Activated CD4-positive, alpha-beta T cell treated with anti-CD3 and anti-CD28 coated beads, Interleukin-2, amount 50 U/mL, for 48 hours (primary cell): Measurements from ENCODE around the gene ZNF740.

Experiments
- DNase-seq, 2 experiments: peaks; one replicate each; pipeline ENCODE4 v3.0.0-alpha.2; 2020

Gene ZNF740

DNA sequence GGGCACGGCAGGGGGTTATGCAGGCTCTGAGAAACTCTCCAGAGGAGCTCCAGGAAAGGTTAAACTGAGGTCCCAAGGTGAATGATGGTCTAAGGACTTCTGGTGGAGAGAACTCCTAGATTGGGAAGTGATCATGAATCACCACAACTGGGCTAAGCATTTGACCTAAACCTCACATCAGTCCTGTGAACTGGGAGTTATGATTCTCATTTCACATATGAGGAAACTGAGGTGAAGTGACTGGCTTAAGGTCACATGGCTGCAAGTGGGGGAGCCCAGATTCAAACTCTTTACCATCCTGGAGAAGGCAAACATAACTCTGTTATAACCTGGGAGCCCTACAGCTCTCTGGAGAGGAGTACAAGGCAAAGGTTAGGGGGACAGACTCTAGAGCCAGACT lies 47.3 kb downstream of the ZNF740 start:
- no peak for DNase-seq

DNA sequence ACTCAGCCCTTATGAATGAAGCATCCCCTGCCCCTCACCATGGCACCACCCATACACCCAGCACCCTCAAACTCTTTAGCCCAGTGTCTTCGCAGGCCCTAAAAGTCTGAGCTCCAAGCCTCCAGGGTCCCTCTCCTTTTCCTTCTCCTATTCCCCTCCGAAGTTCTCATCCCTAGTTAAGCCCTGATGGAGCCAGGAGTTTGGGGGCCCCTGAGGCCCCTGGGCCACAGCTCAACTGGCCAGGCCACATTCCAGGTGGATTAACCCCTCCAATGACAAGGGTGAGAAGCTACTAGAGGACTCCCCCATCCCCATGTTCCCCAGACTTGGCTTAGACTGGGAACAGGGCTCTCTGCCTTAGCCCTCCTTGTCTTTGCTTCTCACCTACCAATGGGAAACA lies 48.9 kb downstream of the ZNF740 start:
- DNase-seq = no peak

DNA sequence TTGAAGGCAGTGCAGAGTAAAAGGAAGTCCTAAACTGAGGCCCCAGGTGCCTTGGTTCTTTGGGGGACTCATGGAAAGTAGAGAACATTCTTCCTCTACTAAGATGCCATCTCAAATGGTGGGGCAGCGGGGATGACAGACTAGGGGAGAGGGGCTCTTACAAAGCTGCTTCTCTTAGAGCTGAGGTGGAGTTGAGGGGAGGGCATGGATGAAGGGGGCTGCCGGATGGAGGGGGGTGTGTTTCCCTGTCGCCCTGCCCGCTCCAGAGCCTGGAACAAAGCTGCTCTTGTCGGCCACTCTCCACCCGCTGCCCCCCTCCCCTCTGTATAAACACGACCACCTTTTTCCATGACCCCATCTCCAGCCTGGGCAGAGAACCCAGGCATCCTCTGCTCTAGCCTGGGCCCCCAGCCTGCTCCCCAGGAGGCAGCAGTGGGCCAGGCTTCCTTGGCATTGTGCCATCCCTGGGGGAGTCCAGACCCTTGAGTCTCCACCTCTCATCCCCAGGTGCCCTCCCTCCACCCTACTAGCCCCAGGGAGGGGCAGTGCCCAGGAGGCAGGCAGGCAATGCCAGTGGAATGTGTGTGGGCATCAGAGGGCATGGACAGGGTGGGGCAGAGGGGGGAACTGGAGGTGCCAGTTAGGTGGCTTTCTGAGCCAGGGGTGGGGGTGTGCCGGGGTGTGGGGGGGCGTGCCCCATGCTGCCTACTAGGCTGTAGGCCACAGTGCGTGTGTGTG lies 49.8 kb downstream of the ZNF740 start:
- no peak for DNase-seq

DNA sequence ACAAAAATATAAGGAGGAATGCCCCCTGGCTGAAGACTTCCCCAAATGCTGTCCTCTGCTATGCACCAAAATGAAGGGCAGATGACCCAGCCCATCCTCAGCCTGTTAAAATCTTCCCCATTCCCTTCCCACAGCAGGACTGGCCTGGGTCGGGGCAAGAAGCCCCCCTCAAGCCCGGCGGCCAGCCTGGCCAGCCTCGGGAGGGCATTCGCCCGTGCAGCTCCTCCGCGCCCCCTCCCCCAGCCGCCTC lies 51.1 kb downstream of the ZNF740 start:
- DNase-seq = no peak

DNA sequence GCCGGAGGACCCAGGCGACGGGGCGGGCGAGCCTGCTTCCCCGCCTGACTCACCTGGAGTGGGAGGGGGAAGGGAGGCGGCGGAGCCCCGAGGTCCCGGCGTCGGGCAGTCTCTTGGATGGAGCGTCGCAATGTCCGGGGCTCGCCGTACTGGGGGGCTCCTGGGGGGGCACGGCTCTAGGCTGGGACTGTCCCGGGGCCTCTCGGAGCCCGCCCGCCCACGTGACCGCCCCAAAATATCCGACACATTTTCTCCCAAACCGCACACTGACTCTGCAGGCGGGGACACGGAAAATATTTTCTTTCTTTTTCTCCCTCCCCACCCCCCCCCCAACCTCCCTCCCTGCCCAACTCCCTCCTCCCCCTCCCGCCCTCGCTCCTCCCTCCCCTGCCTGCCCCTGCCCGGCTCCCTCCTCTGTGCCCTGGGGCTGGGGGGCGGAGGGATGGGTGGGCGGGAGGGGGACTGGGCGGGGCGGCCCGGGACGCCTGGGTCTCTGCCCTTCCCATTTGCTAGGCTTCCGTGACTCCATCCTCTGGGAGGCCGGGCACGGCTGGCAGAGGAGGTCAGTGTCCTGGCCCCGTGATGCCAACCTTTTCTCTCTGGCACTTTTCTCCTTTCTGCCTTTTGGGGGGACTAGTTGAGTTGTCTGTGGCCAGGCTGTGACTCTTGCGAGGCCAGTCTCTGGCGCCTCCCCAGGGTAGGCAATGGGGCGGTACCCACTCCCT lies 51.6 kb downstream of the ZNF740 start, which contains the start of gene RARG:
Gene RARG (minus strand): TSS at position 289 of the 725 bp plus-strand sequence. CDS start 4,664 bp downstream, outside the sequence.
- DNase-seq = peak; percentile 80 to 81

DNA sequence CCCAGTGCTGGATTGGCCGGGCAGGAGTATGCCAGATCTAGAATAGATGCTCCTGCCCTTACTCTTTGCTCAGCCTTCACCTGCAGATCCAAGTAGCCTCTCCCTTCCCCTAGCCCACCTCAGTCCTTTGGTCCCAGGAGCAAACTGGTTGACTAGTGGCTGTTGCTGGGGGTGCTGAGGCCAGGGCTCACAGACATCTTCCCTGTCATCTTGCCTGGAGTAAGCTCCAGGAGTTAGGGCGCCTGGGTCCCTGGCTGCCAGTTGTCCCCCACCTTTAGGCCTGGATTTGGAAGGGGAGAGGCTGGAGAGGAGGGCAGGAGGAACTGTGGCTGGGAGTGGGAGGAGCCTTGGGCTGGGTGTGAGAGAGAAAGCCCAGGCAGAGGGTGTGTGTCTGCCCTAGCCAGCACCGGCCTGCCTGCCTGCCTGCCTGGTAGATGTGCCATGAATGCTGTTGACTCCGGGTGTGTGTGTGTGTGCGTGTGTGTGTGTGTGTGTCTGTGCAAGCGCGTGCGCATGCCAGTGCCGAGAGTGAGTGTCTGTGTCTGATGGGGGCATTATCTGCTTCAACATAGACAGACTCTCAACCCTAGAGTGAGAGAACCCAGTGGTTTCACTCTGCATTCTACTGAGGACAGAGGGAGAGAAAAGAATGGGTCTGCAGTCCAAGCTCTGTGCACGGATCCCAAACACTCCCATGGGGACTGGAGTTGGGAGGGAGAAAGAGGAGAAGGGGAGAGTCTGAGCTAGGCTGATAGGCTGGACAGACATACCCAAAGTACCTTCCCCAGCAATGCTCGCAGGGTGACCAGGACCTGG lies 52.3 kb downstream of the ZNF740 start:
- DNase-seq = peak; percentile 48 to 63

DNA sequence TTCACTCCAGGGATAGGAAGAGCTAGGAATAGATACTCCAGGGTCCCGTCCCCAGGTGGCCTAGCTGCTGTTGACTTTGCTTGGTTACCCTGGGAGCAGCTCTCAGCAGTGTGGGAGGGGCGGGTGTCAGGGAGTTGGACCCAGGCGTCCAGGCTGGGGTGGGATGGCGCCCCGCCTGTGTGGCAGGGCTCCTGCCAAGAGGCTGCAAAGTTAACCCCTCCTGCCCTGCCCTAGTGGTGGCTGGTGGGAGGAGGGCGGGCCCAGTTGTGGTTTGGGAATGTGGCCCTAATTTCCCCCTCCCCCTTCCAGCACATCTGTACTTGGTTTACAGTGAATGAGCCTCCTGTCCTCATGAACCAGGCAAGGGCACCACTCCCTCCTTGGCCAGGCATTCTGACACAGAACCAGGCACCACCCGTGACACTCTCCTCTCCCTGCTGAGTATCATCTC lies 53.2 kb downstream of the ZNF740 start:
- no peak for DNase-seq

DNA sequence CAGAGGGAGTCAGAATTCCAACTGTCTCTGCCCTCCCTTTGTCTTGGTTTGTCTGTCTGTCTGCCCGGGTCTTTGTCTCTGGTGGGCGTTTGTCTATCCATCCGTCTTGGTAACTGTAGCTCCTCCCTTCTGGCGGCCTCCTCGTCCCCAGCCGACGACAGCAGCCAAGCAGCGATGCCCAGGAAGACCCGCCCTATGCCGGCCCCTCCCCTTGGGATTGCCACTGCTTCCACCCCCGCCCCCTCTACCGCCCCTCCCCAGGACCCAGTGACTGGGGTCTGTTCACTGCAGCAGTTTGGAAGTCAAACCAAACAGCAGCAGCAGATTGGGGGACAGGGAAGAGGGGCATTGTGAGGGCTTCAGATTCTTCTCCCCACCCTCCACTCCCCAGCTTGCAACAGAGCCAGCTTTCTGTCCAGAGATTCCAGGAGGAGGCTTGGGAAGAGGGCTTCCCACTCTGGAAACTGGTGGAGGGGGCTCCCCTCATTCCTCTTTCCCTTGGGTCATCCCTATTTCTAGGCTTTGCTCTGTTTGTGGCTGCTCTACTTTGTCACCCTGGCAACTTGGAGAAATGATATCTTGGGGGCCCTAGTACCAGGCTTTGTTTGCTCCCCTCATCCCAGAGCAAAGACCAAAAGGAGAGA lies 53.9 kb downstream of the ZNF740 start:
- no peak for DNase-seq

DNA sequence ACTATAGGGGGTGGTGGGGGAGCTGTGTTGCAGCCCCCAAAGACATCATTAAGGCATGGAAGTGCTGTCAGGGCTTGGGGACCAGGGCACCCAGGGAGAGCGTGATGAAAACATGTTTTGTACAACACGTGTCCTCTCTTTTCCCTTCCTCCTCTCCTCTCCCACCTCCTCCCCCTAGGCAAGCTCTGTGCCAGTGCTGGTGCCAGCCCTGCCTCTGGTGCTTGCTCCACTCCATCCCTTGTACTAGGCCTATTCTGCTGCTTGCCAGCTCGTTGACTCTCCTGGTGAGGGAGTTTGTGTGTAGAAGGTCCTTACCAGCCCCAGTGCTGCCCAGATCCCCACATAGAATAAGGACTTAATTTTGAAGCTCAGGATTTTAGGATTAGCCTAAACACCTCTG lies 54.6 kb downstream of the ZNF740 start:
- DNase-seq = no peak

DNA sequence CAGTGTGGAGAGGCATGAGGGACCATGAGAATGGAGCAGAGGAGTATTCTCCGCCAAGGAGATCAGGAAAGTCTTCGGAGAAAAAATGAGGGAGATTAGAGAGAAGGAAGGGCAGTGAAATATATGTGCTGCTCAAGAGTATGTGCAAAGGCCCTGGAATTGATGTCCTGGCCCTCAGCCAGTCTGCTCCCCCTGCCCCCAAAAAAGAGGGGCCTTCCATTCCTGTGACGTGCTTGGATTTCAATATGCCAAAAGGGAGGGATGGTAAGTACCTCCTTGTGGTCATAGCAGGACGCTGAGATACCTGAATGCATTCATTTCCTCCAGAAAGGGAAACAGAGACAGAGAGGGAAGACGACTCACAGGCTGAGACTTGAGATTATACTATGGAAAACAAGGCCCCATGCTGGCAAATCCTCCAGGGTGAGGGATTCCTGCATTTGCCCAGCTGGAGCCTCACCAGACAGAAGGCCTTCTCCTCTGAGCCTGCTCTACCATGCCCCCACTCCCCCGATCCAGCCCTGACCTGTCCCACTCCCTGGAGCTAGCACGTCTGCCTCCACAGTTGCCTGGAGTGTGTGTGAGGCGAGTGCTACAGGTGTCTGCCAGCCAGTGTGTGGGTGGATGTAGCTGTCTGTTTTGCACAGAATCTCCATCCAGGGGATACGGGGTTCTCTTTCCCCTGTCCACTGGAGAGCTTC lies 55.4 kb downstream of the ZNF740 start:
- DNase-seq = peak in 1 of 2 experiments; percentile 55

DNA sequence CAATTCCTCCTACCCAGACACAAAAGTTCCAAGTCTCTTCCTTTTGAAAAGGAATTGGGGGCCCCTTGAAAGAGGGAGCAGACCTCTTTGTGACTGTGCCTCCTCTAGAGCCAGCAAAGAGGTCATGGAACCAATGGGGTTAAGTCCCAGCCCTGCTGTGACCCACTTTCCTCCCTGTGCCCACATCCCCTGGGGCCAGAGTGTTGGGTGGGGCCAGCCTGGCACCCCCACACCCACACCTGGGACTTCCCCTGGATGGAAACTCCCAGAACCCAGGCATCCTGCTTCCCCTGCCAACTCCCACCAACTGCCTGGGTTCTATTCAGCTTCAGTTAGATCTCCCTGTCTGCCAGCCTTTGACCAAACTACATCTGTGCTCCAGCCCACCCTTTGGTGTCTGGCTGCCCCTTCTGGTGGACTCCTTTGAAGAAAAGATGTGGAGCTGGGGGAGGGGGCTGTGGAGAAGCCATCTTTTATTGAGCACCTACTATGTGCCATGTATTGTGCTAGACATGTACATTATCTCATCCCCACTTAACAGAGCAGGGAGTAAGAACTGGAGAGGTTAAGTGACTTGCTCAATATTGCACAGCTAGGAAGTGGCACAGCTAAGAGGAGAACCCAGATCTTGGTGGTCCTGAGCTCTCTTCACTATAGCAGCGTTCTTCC lies 56.1 kb downstream of the ZNF740 start:
- DNase-seq = peak; percentile 52 to 66

DNA sequence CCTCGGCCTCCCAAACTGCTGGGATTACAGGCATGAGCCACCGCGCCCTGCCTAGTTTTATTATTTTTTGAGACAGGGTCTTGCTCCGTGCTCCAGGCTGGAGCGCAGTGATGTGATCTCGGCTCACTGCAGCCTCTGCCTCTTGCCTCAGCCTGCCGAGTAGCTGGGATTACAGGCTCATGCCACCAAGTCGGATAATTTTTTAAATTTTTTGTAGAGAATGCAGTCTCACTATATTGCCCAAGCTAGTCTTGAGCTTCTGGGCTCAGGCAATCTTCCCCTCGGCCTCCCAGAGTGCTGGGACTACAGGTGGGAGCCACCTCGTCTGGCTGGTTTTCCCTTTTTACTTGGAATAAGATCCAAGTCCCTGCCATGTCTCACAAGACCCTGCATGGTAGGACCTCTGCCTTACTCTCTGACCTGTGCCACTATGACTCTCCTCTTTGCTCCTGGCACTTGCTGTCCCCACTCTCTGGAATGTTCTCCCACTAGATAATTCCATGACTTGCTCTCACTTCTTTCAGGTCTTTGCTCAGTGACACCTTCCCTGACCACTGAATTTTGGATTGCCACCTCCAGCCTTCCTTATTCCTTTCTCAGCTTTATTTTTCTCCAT lies 59.2 kb downstream of the ZNF740 start:
- no peak for DNase-seq

DNA sequence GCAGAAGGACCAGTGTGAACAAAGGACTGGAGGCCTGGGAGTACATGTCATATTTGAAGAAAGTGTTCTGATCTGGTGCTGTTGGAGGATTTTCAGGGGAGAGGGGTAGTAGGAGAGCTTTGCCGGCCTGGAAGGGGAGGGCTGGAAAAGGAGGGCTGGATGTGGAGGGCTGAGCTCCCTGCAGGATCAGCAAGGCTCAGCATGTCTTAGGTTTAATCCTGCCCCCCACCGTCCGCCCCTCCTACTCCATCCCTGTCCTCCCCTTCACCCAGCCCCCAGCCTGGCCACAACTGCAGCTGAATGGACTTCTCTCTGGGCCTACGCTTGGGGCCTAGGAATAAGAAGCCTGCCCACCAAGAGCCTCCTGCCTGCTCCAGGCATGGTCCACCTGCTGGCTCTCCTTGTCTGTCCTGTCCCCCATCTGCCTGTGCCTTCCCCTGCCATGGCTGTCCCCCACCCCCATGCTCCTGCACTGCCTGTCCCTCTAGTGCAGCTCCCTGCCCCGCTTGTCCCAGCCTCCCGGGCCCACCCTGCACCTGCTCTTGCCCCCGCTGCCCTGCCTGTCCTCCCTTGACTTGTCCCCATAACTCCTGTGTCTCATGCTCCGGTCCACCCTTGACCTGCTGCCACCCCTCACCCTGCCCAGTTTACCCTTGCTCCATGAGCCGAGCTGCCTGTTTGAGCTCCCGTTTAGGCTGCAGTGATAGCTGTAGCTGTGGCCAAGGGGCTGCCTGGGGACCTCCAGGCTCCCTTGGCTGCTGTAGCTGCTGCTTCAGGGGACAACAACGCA lies 61.3 kb downstream of the ZNF740 start:
- no peak for DNase-seq

DNA sequence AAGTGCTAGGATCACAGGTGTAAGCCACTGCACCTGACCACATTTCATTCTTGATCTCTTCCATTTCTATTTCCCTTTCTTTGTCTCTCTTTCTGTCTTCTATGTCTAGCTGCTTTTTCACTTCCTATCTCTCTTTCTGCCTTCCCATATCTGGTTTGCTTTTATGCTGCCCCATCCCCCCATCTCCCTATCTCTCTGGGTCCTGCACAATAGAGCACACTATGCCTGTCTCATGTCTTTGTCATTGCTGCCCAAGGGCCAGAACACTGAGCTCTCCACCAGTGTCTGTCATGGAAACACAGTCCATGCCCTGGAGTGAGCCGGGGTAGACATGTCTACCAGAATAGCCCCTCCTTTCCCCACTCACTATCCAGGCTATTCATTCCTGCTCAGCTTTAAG lies 63.8 kb downstream of the ZNF740 start:
- DNase-seq = no peak
